GM21737 (cell line): Measurements from ENCODE around the gene CADM2.

Source experiments
- ATAC-seq: cut with Tn5 transposase; IDR thresholded peaks from one replicate; pipeline ENCODE4 v1.9.1; 2021; ENCODE audit warnings: mild to moderate bottlenecking, moderate library complexity; ENCODE audit not compliant: unreplicated experiment

The CADM2 gene

GRCh38 chr3:85554153-85554552, 595.4 kb downstream of the CADM2 start:
- ATAC-seq = no peak

DNA sequence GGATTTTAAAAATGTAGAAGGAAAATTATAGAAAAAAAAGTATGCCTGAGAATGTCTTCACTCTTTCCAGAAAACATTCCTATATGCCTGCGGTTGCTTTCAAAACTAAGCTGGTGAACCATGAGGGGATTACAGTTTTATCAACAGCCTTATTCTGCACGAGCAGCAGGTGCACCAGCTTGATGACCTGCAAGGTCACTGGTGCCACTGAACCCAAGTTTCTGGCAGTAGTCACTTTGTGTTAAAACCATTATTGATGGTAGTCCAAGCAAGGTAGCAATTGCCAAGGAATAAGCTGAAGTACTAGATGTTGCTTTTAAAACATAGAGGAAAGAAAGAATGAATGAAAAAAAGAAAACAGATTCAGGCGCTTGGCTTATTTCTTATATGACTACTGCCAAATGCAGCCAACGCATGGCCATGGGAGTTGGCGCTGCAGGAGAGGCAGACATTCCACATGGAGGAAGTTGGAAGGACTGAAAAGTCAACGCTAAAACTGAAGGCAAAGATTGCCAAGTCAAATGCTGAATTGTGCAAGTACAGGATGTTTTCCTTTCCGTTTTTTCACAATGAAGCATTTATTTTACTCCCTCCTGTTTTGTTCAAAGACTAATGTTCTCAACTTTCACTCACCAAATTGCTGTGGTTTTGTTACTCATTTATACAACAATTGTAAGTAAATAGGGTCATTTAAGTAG, 601.4 kb downstream of the CADM2 start:
- no peak for ATAC-seq

- ATAC-seq = peak; percentile 76
Observed at GRCh38 chr3:85567071-85567676, 608.4 kb downstream of the CADM2 start.

GRCh38 chr3:85570819-85571218, 612.0 kb downstream of the CADM2 start:
- no peak for ATAC-seq

DNA sequence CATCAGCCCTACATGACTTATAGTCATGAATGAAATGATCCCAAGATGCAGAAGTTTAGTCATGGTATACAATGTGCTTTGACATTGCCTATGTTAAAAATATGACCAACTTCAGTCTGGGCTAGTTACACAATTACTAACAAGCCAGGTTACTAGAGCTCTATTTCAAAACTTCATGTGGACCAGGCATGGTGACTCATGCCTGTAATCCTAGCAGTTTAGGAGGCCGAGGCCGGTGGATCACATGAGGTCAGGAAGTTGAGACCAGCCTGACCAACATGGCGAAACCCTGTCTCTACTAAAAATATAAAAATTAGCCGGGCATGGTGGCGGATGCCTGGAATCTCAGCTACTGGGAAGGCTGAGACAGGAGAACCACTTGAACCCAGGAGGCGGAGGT, 613.0 kb downstream of the CADM2 start:
- no peak for ATAC-seq

DNA sequence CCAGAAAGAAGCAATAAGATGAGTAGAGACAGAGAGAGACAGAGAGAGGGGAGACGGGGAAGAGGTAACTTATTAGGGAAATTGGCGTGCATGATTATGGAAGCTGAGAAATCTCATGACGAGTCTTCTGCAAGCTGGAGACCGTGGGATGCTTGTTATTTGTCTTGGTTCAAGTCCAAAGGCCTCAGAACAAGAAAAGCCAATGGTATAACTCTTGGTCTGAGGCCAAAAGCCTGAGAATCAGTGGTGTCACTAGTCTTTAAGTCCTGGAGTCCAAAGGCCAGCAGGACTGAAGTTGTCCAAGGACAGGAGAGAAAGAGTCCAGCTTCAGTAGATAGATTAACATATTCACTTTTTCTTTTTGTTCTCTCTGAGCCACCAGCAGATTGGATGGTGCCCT, 613.6 kb downstream of the CADM2 start:
- ATAC-seq = no peak

DNA sequence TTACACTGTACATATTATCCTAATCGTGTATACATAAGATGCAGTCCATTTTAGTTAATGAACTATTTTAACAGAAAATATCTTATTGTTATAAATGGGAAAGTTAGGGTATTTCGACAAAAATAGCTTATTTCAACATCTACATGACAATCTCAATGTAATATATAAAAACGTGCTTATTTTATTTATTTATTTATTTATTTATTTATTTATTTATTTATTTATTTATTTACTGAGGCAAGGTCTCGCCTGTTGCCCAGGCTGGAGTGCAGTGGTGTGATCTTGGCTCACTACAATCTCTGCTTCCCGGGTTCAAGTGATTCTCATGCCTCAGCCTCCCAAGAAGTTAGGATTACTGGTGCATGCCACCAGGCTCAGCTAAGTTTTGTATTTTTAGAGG, 614.2 kb downstream of the CADM2 start:
- ATAC-seq = no peak

GRCh38 chr3:85574006-85574705, 615.4 kb downstream of the CADM2 start:
- ATAC-seq = no peak

GRCh38 chr3:85576091-85576690, 617.4 kb downstream of the CADM2 start:
- no peak for ATAC-seq

DNA sequence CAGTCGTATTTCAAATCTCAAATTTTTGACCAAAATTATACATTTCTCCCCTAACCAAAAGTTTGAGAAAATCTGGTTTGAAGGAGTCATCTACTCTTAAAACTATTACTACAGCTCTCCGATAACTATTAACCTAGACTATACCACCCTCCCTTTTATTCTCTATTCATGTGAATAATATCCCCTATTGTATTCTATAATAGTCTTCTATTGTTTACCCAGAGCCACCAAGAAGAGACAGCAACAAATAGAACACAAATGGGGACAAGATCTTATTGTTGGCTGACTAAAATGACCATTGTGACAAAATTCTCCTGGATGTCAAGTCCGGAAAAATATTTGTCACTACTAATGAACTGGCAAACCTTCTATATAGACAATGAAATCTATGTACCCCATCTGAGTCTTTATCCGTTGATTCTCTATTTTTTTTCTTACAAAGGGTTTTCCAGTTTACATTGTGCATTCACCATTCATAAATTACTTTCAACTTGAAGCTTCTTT, 618.0 kb downstream of the CADM2 start:
- ATAC-seq = no peak

GRCh38 chr3:85584779-85585356, 626.1 kb downstream of the CADM2 start:
- no peak for ATAC-seq

GRCh38 chr3:85586018-85586417, 627.2 kb downstream of the CADM2 start:
- ATAC-seq = no peak

- no peak for ATAC-seq
Observed at GRCh38 chr3:85589145-85589544, 630.4 kb downstream of the CADM2 start.

GRCh38 chr3:85591451-85591850, 632.7 kb downstream of the CADM2 start:
- no peak for ATAC-seq

GRCh38 chr3:85592256-85592655, 633.5 kb downstream of the CADM2 start:
- no peak for ATAC-seq

GRCh38 chr3:85594676-85595075, 635.9 kb downstream of the CADM2 start:
- ATAC-seq = no peak

- ATAC-seq = no peak
Observed at GRCh38 chr3:85603378-85603777, 644.6 kb downstream of the CADM2 start.

- no peak for ATAC-seq
Observed at GRCh38 chr3:85604641-85605040, 645.9 kb downstream of the CADM2 start.

GRCh38 chr3:85605066-85605465, 646.3 kb downstream of the CADM2 start:
- no peak for ATAC-seq

DNA sequence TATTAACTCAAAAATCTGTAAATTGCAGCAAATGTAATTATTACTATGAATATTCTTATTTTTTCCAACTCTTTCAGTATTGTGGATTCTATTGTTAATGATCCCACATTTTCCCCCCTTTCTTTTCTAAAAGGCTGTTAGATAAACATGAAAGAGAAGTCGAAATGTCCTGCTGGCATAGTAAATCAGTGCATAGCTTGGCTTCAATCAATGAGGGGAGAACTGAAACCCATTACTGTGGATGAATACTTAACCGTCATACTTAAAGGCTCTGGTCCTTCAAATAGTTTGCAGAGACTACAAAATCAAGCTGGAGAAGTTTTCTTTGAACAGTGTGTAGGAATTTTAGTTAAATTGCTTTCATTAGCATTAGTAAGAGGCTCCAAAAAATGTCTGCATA, 667.9 kb downstream of the CADM2 start:
- ATAC-seq = no peak

DNA sequence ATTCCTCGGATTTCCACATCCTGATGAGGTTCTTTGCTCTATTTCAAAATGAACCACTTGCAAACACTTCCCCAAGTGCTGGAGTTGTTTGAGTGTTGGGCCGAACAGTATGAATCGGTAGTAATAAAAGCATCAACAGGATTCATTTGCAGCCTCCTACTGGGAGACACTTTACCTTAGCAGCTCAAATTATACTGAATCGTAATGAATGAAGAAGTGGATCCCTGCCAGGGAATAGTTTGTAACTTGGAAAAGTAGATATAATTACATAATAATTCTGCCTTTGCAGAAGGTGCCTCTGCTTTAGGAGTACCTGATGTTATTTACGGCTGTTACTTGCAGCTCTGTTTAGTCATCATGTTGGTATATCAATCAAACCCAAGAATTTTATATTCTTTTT, 669.1 kb downstream of the CADM2 start:
- no peak for ATAC-seq
